Activated CD4-positive, alpha-beta T cell treated with anti-CD3 and anti-CD28 coated beads, Interleukin-10, Interleukin-2, amounts not matched to agents 100 ng/mL and 50 ng/mL, durations not matched to agents 16 hours and 8 hours (primary cell): ENCODE results near the gene DDX20.
A peak's percentile ranks its signal among the peaks of the same experiment; 100 is the strongest.

Experiments
- DNase-seq: peaks from one replicate; pipeline ENCODE4 v3.0.0-alpha.2; 2020

The DDX20 gene, protein sequence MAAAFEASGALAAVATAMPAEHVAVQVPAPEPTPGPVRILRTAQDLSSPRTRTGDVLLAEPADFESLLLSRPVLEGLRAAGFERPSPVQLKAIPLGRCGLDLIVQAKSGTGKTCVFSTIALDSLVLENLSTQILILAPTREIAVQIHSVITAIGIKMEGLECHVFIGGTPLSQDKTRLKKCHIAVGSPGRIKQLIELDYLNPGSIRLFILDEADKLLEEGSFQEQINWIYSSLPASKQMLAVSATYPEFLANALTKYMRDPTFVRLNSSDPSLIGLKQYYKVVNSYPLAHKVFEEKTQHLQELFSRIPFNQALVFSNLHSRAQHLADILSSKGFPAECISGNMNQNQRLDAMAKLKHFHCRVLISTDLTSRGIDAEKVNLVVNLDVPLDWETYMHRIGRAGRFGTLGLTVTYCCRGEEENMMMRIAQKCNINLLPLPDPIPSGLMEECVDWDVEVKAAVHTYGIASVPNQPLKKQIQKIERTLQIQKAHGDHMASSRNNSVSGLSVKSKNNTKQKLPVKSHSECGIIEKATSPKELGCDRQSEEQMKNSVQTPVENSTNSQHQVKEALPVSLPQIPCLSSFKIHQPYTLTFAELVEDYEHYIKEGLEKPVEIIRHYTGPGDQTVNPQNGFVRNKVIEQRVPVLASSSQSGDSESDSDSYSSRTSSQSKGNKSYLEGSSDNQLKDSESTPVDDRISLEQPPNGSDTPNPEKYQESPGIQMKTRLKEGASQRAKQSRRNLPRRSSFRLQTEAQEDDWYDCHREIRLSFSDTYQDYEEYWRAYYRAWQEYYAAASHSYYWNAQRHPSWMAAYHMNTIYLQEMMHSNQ

DNA sequence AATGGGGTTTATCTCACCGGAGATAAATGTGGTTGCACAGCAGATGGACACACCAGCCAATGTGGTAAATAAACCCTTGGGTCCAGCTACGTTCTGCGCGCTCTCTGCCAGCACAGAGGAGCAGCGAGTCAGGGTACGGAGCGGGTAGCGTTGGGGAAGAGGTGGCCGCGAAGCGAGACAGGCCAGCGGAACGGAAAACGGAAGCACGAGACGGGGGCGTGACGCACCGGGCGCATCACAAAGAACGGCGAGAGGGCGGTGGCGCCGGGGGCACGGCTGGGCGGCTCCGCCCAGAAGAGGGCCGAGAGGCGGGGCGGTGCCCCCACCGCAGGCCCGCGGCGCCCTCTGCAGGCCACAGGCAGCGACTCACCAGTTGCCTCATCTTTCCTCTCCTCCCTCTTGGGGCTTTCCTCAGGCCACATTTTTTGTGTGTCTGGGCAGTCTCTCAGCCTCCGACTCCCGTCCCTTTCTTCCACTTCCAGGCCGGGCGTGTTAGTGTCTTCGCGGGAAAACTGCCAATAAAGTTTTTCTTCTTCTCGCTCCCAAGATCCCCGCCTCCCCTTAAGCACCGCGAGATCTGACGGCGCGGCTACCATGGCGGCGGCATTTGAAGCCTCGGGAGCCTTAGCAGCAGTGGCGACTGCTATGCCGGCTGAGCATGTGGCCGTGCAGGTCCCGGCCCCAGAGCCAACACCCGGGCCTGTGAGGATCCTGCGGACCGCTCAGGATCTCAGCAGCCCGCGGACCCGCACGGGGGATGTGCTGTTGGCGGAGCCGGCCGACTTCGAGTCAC lies at the start of gene DDX20:
DDX20 (plus strand) TSS at position 571 of the 793 bp plus-strand sequence; CDS start at position 595, 24 bp downstream.
- DNase-seq, result peak; percentile 95

DNA sequence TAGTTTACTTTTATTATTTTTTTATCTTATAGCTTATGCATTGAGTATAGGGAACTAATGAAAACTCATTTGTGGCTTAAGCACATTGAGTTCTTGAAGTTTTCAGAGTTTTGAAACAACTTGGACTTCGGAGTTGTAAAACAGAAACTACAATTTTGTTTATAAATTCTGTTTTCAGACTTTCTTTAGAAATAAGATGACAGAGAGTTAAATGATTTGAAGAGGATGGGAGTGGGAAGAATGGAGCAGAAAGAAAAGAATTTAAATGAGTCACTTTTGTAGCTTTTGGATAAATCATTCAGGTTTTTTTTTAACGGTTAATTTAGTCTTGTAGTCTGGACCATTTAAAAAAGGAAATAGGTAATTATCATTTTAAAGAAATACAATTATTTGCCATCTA lies 48.8 kb upstream of the DDX20 start:
- no peak for DNase-seq

DNA sequence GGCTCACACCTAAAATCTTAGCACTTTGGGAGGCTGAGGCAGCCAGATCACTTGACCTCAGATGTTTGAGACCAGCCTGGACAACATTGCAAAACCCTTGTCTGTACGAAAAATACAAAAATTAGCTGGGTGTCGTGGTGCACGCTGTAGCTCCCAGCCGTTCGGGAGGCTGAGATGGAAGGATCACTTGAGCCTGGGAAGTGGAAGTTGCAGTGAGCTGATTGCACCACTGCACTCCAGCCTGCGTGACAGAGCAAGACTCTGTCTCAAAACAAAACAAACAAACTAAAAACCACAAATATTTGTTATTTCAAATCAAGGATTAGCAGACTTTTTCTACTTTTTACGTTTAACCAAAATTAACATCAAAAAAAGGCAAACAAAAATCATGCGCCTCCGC lies 47.8 kb upstream of the DDX20 start:
- no peak for DNase-seq

DNA sequence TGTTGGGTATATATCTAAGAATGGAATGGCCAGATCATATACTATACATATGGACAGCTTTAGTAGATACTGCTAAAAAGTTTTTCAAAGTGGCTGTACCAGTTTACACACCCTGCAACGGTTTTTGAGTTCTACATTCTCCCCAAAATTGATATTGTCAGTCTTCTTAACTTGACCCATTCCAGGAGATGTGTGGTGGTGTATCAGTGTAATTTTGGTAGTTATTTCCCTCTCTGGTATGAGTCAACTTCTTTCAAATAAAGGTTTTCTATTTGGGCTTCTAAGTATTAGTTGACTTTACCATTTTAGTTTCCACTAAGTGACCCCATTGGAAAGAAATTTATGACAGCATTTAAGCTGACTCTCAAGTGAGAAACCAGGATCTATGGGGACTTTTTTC lies 45.7 kb upstream of the DDX20 start:
- DNase-seq, result peak; percentile 58

DNA sequence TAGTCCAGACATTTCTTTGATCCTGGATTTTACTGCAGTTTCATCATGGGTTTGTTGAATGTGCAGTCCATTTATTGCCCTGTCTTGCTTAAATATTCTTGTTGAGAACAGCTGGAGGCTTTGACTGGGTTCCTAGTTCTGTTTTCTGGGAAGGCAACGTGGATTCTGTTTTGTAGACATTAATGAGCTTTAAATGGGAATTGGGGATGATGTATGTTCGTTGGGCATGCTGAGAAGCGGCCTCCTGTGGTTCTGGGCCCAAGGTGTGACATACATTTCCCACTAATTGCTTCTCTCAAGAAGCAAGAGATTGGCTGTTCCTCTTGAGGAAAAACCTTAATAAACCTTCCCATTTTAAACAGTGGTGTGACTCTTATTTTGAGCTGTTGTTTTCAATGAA lies 39.4 kb upstream of the DDX20 start:
- no peak for DNase-seq

DNA sequence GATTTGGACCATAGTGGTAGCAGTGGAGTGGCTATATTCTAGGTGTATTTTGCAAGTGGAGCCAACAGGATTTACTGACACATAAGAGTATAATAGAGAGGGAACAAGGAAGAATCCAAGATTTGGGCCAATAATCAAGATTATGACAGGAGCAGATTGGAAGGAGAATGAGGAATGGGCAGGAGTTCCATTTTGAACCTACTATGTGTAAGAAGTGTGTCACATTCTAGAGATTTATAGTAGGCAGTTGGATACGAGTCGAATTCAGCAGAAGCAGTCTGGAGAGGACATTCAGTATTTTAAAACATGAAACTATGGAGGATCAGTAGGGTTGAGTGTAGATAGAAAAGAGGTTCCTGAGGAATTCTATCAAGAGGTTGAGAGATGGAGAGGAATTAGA lies 38.3 kb upstream of the DDX20 start:
- no peak for DNase-seq

DNA sequence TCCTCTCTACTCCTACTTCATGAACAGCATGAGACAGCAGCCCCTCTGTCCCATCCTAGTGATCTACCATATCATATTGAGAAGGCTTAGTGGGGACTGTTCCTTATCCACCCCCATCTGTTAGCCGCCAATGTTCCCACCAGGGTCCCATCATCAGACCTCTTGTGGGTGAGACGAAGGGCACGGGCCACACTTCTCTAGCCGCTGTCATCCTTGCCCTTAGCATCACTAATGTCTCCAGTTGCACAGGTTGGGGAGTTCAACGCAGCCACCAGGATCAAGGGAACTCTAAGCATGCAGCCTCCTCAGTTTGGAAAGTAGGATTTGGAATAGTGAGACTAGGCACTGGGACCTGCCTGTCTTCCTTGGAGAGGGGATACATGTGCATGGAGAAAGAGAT lies 36.6 kb upstream of the DDX20 start:
- no peak for DNase-seq

DNA sequence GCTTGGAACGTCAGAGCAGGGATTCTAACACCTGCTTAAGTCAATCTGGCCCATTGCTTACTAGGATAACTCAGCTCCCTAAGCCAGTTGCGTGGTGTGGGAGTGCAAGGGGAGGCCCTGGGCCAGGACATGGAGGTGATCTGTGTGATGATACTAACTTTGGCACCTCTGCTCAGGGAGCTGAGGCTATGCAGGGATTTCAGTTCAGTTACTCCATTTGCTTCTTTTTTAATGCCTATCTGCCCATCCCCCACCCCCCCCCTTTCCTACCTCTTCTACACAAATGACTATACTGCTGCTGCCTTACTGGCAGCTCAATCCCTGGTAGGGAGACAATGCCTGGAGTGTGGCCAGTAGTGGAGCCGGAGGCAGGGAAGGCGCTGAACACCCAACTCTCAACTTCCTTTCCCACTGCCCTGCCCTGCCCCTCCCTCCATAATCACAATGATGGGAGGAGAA lies 36.0 kb upstream of the DDX20 start:
- DNase-seq, result no peak

DNA sequence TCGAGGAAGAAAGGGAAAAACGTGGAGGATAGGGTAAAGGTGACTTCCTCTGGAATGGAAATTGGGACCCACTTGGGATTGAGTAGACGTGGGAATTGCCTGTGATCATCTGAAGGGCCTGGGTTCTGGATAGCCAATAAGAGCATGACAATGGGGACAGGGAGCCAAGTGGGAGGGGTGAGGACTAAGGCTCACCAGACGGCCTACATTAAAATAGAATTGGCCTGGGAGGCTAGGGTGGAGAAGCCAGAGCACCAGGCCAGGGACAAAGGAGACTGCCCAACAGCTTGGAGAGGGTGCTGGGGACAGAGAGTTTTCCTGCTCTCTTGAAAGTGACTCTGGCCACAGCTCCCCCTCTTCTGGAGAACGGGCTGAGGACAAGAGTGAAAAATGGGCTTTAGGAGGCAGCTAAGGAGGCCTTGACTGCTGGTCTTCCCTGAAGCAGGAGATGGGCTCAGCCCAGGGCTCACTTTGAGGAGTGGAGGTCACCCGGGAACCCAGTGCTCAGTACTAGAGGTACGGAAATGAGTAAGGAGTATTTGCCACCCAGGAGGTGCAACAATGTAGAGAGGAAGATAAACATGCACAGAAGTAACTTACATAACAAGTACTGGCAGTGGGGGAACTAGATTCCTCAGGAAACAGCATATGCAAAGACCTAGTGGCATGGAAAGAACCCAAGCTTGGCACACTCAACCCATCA lies 35.3 kb upstream of the DDX20 start:
- no peak for DNase-seq

DNA sequence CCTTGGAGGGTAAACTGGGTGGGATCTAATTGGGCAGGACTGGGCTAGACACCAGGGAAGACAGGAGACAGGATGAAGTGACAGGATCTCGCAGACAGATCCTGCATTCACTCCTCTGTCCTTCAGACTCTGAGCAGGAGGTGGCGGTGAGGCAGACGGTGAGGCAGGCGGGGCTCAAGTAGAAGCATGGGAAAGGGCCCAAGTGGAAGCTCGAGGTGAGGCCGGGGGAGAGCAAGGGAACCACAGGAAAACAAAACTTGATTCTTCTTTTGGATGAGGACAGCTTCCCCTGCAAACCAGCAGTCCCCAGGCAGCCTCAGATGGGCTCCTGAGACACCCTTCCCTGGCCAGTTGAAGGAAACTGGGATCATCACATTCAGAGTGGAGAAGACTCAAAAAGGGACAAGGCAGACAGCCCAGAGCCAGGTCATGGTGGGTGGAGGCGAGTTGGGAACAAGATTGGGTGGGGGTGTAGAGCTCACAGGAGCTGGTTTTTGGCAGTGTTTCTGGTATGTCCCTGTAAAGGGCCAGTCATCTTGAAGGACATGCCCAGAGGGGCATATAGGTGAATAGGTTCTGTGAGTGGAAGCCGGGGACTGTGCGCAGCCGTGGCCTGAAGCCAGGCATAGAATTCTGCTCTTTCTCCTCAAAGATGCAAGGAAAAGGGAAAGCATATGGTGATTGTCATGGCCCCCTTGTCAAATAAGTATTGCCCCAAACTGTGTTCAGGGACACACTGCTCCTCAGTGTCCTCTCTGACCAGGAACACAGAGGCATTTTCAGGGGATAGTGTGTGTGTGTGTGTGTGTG lies 34.5 kb upstream of the DDX20 start:
- no peak for DNase-seq

DNA sequence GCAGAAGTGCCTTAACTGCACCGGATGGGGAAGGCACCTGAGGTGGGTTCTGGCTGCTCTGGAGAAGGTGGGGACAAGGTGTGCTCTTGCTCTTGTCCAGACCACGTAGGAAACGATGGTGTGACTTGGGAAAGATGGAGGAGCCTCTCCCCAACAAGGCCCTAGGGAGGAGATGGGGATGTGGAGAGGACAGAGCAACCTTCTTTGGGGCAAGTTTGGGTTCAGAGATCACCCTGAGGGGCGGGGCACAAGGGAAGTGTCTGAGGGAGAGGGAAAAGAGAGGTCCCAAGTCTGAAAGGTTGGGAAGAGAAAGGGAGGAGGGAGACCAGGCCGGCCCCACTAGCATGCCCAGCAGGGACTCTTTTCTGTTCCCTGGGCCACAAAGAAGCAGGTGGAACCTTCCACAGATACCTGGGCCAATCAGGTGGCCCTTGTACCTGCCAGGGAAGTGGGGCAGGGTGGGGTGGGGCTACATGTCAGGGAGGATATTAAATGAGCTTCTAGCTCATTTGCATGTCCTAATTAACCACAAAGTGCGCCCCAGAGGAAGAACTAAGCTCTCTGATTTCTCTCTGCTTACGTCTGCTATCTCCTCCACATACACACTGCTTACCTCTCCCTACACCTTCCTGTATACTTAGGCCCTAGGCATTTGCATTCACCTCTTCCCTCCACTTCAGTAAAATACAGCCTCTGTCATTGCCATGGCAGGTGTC lies 32.5 kb upstream of the DDX20 start:
- no peak for DNase-seq

DNA sequence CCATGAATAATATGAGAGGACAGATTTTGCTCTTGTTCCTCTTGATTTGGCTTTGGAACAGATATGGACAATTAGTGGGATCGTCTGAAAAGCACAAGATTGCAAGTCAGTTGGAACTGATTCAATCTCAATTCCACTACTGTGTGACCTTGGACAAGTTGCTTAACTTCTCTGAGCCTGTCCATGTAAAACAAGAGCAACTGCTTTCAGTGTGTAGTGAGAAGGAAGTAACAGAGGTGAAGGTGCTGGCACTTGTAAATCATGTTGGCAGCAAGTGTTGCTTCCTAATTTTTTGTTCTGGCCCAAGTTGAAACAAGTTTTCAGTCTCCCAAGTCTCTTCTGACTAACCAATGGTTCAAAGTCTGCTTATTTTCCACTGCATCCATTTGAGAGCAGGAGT lies 31.8 kb upstream of the DDX20 start:
- DNase-seq, result no peak

DNA sequence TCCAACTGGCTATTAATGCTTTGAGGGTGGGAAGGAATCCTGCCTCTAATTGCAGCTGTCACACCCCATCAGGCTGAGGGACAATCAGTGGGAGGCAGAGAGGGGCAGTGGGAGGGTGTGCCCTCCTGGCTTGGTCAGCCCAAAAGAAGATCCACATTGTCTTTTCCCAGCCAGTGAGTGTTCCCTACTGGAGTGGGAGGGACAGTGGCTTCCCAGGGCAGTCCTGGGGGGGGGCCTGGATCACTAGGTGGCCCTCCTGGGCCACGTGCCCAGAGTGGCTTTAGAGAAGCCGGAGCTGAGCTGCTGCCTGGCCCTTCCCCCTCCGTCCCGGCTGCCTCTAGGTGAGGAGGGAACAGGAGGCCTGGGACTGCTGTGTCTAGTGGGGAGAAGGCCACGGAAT lies 30.5 kb upstream of the DDX20 start:
- no peak for DNase-seq

DNA sequence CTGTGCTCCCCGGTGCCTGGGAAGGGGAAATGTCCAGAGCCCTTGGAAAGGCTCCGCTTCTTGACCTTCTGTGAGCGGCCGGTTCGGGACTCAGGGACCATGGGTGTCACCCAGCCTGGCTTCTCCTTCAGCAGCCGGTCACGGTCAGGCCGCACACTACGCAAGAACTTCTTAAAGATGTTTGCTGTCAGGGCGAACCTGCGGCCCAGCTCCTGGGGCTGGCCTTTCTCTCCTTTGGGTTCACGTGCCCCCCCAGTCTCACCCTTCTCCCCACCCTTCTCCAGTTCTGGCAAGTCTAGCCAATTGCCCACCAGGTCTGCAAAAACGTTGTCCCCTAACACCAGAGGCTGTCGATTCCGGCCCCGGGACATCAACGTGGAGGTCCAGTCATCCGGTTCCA lies 28.6 kb upstream of the DDX20 start:
- DNase-seq, result no peak

DNA sequence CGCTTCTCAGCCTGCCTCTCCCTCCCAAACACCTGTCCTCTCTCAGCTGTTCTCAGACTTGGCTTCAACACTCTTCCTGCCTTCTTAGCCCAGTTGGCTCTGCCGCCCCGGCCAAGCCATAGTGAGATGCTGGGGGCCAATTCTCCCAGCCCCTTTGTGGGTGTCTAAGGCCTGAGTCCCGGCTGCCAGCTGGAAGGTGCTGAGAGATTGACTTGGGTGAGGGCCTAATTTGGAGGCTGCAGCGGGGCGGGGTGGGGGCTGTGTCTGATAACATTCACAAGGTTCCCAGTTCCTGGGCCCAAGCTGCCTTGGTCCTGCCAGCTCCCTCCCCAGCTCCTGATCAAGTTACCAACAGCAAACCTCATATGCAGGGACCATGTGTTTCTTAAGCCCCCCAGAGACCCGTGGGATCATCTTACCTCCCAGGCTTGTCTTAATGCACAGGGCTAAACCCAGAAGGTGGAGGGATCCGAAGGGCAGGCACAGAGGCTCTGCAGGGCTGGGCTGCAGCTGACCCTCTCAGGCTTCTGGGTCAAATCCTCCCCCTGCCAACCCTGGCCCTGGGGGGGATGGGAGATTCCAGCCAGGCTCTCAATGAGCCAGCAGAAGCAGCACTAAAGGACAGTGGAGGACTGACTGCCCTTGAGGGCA lies 26.3 kb upstream of the DDX20 start:
- no peak for DNase-seq

DNA sequence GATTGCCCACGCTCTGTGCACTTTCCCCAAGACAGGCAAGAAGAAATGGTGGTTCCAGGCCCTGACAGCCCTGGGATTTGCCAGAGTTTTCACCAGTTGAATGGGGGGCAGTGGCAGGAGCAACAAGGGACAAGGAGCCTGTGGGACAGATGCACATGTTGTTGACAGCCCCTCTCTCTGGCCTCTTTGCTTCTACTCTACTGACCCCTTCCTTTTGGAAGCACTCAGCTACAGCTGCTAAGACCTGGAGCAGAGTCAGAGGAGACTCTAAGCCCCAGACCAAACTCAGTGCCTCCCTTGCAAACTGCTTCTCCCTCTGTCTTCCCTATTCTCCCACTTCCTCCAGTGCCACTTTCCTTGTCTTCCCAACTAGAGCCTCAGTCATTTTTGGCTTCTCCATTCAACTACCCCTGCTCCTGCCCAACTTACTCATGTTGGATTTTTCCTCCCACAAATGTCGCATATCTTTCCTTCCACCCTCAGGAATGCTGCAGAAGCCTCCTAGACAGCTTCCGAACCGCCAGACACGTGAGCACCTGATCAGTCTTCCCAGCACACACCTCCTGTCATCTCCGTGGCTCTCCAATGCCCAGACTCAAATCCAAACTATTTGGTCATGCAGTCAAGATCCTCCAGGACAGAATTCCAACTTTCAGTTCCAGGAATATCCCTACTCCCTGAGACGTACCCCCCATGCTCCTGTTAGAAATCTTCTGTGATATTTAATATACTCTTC lies 25.6 kb upstream of the DDX20 start:
- DNase-seq, result no peak

DNA sequence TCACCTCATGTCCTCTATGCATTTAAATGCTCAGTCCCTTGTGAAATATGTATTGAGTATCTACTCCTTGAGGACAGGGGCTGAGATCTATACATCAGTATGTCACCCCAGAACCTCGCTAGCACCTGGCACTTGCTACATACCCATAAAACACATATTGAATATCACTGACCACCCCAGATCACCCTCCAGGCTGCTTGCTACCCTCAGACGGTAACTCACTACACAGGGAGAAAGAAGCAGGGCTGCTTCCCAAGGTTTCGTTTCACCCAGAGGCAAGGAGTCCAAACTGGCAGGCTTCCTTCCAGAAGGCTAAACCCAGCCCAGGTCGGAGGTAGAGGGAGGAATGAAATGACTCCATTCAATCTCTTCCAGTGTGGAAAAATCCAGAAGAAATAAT lies 25.0 kb upstream of the DDX20 start:
- no peak for DNase-seq

DNA sequence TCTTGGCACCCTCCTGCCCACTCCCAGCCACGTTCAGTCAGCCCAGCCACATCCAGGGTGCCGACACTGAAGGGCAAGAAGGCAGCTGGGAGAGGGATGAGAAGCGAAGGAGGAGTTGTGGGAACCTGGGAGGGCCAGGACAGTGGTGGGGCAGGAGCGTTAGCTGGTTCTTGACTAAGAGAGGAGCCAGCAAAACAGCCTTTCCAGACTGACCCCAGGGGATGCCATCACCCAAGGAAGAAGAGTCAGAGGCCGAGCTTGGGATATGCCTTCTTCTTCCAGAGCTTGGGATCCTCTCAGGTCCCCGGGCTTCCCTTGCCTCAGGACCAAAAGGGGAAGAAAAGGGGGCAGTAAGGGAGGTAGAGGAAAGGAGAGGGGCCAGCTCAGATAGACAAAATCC lies 23.7 kb upstream of the DDX20 start:
- DNase-seq, result no peak

DNA sequence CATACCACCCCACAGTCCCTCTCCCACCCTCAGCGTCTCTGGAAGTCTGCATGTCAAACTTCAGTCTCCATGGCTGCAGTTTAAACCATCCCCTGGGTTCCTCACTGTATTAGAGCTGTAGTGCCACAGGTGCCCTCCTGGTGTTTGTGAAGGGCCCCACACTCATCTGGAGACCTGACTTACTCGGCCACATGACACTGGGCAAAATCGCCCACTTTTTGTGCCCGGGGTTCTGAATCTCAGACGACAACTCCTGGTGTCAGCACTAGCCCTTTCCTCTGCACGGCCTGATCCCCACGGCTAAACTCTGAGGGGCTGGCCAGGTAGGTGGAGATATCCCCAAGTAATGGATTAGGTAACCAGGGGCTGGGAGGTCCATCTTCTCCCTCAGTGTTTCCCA lies 23.0 kb upstream of the DDX20 start:
- DNase-seq, result no peak
